ENCODE results near the gene CWH43. TPM values are rescaled to one million over a fixed set of nuclear protein-coding genes. Genes with fewer than 3 reads are reported as not detected.
A peak's percentile ranks its signal among the peaks of the same experiment; 100 is the strongest.
"Not testable (repeated sequence)": the region's sequence is repeated elsewhere in the genome, so short reads cannot be mapped to it uniquely, and the experiment has no call there.

The CWH43 gene
- total RNA-seq, 4 donors from 2014 or later = 5.3 to 27.4 (median 18.8) TPM

DNA sequence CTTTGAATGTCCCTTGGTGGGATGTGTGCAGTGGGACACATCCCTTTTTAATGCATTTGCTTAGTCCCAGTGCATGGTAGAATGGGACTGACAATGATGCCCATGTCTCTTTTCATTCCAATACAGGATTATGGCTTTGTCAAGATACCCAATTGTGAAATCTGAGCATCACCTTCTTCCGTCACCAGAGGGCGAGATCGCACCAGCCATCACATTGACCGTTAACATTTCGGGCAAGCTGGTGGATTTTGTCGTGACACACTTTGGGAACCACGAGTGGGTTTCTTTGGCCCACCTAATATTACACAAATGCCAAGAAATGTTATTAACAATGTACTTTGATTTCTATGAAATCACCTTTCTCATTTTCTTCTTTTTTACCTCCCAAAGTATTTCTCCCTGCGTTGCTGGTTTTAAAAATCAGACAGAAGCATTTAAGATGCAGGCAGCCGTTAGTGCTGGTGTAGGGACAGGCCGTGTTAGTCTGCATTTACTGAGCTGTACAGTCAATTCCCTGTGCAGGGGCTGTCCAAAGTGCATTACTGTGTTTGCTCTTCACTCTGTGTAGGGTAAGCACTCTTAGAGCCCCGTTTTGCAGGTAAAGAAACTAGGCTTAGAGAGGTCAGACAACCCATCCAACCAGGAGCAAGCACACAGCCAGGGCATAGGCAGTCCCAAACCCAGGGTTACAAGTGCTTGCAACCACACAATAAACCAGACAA lies 46.5 kb downstream of the CWH43 start:
- intact Hi-C loops (cut with DNase I) = no loop called here
- DNase-seq = no peak
- Histone ChIP-seq H3K27ac (no peak overlapping the region), H3K4me3 (replicated peaks in 1 of 3) (no peak overlapping the region), H3K9me3 (no peaks in the 10 kb centered on the region), H3K27me3 (no peaks in the 10 kb centered on the region), H3K4me1 (no peaks in the 10 kb centered on the region), H3K36me3 (no peaks in the 10 kb centered on the region)
- TF ChIP-seq, protein P1, sequence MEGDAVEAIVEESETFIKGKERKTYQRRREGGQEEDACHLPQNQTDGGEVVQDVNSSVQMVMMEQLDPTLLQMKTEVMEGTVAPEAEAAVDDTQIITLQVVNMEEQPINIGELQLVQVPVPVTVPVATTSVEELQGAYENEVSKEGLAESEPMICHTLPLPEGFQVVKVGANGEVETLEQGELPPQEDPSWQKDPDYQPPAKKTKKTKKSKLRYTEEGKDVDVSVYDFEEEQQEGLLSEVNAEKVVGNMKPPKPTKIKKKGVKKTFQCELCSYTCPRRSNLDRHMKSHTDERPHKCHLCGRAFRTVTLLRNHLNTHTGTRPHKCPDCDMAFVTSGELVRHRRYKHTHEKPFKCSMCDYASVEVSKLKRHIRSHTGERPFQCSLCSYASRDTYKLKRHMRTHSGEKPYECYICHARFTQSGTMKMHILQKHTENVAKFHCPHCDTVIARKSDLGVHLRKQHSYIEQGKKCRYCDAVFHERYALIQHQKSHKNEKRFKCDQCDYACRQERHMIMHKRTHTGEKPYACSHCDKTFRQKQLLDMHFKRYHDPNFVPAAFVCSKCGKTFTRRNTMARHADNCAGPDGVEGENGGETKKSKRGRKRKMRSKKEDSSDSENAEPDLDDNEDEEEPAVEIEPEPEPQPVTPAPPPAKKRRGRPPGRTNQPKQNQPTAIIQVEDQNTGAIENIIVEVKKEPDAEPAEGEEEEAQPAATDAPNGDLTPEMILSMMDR (IDR thresholded peaks at IDR 0.05) = peak in 1 of 6 experiments; percentile 19
- TF ChIP-seq POLR2A (IDR thresholded peaks at IDR 0.05) = no peak
- WGBS, 2 donors = 60 to 64% methylated on average over 11 of the region's 11 CpGs

DNA sequence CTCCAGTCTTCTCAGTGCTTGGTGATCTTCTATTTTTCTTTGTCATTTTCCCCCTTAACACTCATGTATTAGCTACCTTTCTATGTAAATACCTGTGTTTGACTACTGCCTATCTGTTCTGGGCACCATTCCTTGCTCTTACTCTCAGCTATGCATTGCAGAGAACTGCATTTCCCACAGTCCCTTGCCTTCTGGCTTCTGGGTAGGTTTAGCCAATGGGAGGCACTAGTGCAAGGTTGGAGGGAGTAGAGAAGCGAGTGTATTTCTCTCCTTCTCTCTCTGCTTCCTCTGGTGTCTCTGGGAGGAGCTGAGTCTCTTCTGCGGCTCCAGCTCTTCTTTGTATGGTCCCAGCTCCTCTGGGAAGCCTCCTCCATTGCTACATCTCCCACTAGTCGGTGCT lies 50.5 kb downstream of the CWH43 start:
- H3K27ac ChIP-seq = no peak overlapping the region
- WGBS, 2 donors = 65 to 72% methylated on average over 3 of the region's 3 CpGs
- DNase-seq = no peak
- H3K9me3 ChIP-seq = no peaks in the 10 kb centered on the region
- intact Hi-C loops (cut with DNase I) = no loop called here
- H3K4me3 ChIP-seq (replicated peaks in 1 of 3) = no peak overlapping the region
- no peaks in the 10 kb centered on the region for H3K36me3 ChIP-seq
- H3K27me3 ChIP-seq = no peaks in the 10 kb centered on the region
- TF ChIP-seq, protein P1 (IDR thresholded peaks at IDR 0.05) = no peak
- TF ChIP-seq POLR2A (IDR thresholded peaks at IDR 0.05) = no peak
- H3K4me1 ChIP-seq = no peaks in the 10 kb centered on the region

DNA sequence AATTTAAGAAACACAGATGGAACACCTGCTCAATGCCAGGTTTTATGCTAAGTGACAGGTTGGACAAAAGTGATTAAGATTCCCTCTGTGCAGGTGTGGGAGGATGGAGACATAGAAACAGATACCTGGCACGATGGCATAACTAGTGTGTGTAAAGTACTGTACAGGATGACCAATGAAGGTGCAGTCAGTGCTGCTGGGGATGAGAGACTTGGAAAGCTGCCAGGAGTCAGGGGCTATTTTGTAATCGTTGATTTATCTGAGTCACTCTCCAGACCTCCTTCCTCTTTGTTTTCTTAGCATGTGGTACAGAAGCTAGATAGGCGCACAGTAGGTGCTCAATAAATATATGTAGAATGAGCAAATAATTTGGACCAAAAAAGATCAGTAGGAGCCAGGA lies 58.2 kb downstream of the CWH43 start:
- TF ChIP-seq, protein P1 (IDR thresholded peaks at IDR 0.05) = no peak
- TF ChIP-seq POLR2A (IDR thresholded peaks at IDR 0.05) = no peak
- Histone ChIP-seq H3K36me3 (no peaks in the 10 kb centered on the region), H3K4me1 (no peaks in the 10 kb centered on the region), H3K27me3 (no peaks in the 10 kb centered on the region), H3K9me3 (no peaks in the 10 kb centered on the region), H3K4me3 (replicated peaks in 1 of 3) (no peak overlapping the region), H3K27ac (no peak overlapping the region)
- 62 to 64% methylated on average over 3 of the region's 3 CpGs for WGBS, 2 donors
- DNase-seq = no peak
- intact Hi-C loops (cut with DNase I) = no loop called here

DNA sequence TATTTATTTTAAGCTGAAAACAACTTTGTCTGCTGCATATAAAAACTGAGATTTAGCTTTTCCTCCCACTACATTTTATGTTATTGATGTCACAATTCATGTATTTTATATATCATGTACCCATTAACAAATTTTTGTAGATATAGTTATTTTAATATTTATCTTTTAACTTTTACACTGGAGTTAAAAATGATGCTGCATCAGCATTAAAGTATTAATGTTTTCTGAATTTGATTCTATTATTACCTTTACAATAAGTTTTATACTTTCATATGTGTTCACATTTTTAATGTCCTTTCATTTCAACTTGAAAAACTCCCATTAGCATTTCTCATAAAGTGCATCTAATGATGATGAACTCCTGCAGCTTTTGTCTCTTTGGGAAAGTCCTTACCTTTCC lies 72.2 kb downstream of the CWH43 start:
- TF ChIP-seq, protein P1 (IDR thresholded peaks at IDR 0.05) = no peak
- TF ChIP-seq POLR2A (IDR thresholded peaks at IDR 0.05) = no peak

DNA sequence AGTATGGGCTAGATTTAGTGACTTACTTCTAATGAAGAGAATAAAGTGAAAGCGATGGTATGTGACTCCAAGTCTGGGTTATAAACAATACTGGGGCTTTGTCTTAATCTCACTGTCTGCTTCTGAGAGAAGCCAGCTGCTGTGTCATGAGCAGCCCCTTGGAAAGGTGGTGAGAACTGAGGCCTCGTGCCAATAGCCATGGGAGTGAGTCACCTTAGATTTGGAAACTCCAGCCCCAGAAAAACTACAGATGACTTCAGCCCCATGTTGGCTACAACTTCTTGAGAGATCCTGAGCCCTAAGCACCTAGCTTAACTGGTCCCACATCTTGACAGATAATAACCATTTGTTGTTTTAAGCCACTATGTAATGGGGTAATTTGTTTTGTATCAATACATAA lies 77.6 kb downstream of the CWH43 start:
- WGBS, 2 donors = 39 to 50% methylated on average over 2 of the region's 2 CpGs
- H3K36me3 ChIP-seq = no peaks in the 10 kb centered on the region
- no peak for DNase-seq
- intact Hi-C loops (cut with DNase I) = no loop called here
- no peaks in the 10 kb centered on the region for H3K27me3 ChIP-seq
- H3K4me3 ChIP-seq (replicated peaks in 1 of 3) = no peak overlapping the region
- no peaks in the 10 kb centered on the region for H3K9me3 ChIP-seq
- no peak for TF ChIP-seq POLR2A (IDR thresholded peaks at IDR 0.05)
- TF ChIP-seq, protein P1 (IDR thresholded peaks at IDR 0.05) = no peak
- H3K4me1 ChIP-seq = no peaks in the 10 kb centered on the region
- no peak overlapping the region for H3K27ac ChIP-seq

More for the DNA sequence above, 72.2 kb downstream of the CWH43 start:
- H3K9me3 ChIP-seq = no peaks in the 10 kb centered on the region
- no peak overlapping the region for H3K27ac ChIP-seq
- DNase-seq = no peak
- no peaks in the 10 kb centered on the region for H3K4me1 ChIP-seq
- H3K4me3 ChIP-seq (replicated peaks in 1 of 3) = no peak overlapping the region
- H3K36me3 ChIP-seq = no peaks in the 10 kb centered on the region
- no peaks in the 10 kb centered on the region for H3K27me3 ChIP-seq
- intact Hi-C loops (cut with DNase I) = no loop called here

DNA sequence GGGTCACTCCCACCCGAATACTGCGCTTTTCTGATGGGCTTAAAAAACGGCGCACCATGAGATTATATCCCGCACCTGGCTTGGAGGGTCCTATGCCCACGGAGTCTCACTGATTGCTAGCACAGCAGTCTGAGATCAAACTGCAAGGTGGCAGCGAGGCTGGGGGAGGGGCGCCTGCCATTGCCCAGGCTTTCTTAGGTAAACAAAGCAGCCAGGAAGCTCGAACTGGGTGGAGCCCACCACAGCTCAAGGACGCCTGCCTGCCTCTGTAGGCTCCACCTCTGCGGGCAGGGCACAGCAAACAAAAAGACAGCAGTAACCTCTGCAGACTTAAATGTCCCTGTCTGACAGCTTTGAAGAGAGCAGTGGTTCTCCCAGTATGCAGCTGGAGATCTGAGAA lies 86.1 kb downstream of the CWH43 start:
- H3K27ac ChIP-seq; H3K9me3 ChIP-seq; H3K4me1 ChIP-seq; H3K27me3 ChIP-seq; H3K36me3 ChIP-seq; DNase-seq; H3K4me3 ChIP-seq (replicated peaks in 1 of 3); intact Hi-C loops (cut with DNase I): not testable (repeated sequence)
- WGBS, 2 donors = 78 to 85% methylated on average over 9 to 10 of the region's 11 CpGs

DNA sequence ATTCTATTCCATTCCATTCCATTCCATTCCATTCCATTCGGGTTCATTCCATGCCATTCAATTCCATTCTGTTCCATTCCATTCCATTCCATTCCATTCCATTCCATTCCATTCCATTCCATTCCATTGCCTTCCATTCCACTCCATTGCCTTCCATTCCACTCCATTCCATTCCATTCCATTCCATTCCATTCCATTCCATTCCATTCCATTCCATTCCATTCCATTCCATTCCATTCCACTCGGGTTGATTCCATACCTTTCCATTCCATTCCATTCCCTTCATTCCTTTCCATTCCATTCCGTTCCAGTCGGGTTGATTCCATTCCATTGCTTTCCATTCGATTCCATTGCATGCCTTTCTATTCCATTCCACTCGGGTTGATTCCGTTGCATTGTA lies 105.8 kb downstream of the CWH43 start:
- H3K27ac ChIP-seq; H3K27me3 ChIP-seq; H3K4me3 ChIP-seq (replicated peaks in 1 of 3); intact Hi-C loops (cut with DNase I); H3K9me3 ChIP-seq; H3K36me3 ChIP-seq; DNase-seq; H3K4me1 ChIP-seq: not testable (repeated sequence)
- WGBS, 2 donors = 55 to 57% methylated on average over 7 of the region's 7 CpGs

DNA sequence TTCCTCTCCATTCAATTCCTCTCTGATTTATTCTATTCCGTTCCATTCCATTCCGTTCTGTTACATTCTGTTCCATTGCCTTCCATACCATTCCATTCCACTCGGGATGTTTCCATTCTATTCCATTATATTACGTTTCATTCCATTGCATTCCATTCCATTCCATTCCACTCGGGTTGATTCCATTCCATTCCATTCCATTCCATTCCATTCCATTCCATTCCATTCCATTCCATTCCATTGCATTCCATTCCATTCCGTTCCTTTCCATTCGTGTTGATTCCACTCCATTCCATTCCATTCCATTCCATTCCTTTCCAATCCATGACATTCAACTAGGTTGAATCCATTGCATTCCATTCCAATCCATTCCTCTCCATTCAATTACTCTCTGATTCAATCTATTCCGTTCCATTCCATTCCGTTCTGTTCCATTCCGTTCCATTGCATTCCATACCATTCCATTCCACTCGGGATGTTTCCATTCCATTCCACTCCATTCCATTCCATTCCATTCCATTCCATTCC lies 106.6 kb downstream of the CWH43 start:
- intact Hi-C loops (cut with DNase I); H3K27me3 ChIP-seq; H3K27ac ChIP-seq; H3K4me1 ChIP-seq; H3K9me3 ChIP-seq; H3K36me3 ChIP-seq; H3K4me3 ChIP-seq (replicated peaks in 1 of 3); DNase-seq: not testable (repeated sequence)
- 64 to 65% methylated on average over 11 of the region's 11 CpGs for WGBS, 2 donors
